BLaER1 (cell line): ENCODE data around the gene SEMA3F.

Source experiments
- H3K27ac ChIP-seq: shearing (Covaris generic); formaldehyde crosslinking; 2 replicates; pipeline ENCODE4 v1.8.1; 2022
- H3K27me3 ChIP-seq: shearing (Covaris generic); formaldehyde crosslinking; 2 replicates; pipeline ENCODE4 v1.8.1; 2022
- H3K36me3 ChIP-seq: shearing (Covaris generic); formaldehyde crosslinking; 2 replicates; pipeline ENCODE4 v1.8.1; 2022
- H3K4me1 ChIP-seq: shearing (Covaris generic); formaldehyde crosslinking; 2 replicates; pipeline ENCODE4 v1.8.1; 2022
- H3K4me2 ChIP-seq: shearing (Covaris generic); formaldehyde crosslinking; 2 replicates; pipeline ENCODE4 v1.8.1; 2022
- H3K4me3 ChIP-seq: shearing (Covaris generic); formaldehyde crosslinking; 2 replicates; pipeline ENCODE4 v1.8.1; 2022
- H3K9ac ChIP-seq: shearing (Covaris generic); formaldehyde crosslinking; 2 replicates; pipeline ENCODE4 v1.8.1; 2022
- H3K9me3 ChIP-seq: shearing (Covaris generic); formaldehyde crosslinking; 2 replicates; pipeline ENCODE4 v1.8.1; 2022
- H4K20me1 ChIP-seq: shearing (Covaris generic); formaldehyde crosslinking; 2 replicates; pipeline ENCODE4 v1.8.1; 2022
- Cebpa-rat ChIP-seq: shearing (Covaris generic); IDR thresholded peaks from 2 replicates; pipeline ENCODE4 v1.8.1; 2022

Gene SEMA3F

GRCh38 chr3:50122661-50123391 is 32.3 kb upstream of the SEMA3F start:
- H3K27ac ChIP-seq: no peak overlapping the region
- H3K4me2 ChIP-seq: peak overlapping the region; percentile 39
- 0 out of 2 replicates have a peak overlapping the region, but pooled peaks have one; percentile 15 for H3K9ac ChIP-seq
- no peak for TF ChIP-seq Cebpa-rat
- H3K27me3 ChIP-seq: no peaks in the 10 kb centered on the region
- H3K4me1 ChIP-seq: peaks cover 35% of the 10 kb centered on the region
- H3K4me3 ChIP-seq: no peak overlapping the region
- H3K36me3 ChIP-seq: peaks cover 51% of the 10 kb centered on the region
- no peaks in the 10 kb centered on the region for H3K9me3 ChIP-seq
- peaks cover 56% of the 10 kb centered on the region for H4K20me1 ChIP-seq

- Histone ChIP-seq H3K4me2 (peak overlapping the region; percentile 39), H3K27me3 (no peaks in the 10 kb centered on the region), H3K9me3 (no peaks in the 10 kb centered on the region), H3K4me3 (no peak overlapping the region), H3K36me3 (peaks cover 44% of the 10 kb centered on the region), H3K4me1 (peaks cover 35% of the 10 kb centered on the region), H3K9ac (peak overlapping the region; percentile 15; the same call in 1 of the 2 replicates), H3K27ac (no peak overlapping the region), H4K20me1 (peaks cover 49% of the 10 kb centered on the region)
- TF ChIP-seq Cebpa-rat: no peak
Measured at GRCh38 chr3:50123394-50124051, 31.6 kb upstream of the SEMA3F start.

GRCh38 chr3:50124052-50124799 is 30.9 kb upstream of the SEMA3F start:
- H3K9ac ChIP-seq: peak overlapping the region; percentile 15; the same call in 1 of the 2 replicates
- H3K4me2 ChIP-seq: peak overlapping the region; percentile 39; the same call in 1 of the 2 replicates
- no peaks in the 10 kb centered on the region for H3K9me3 ChIP-seq
- H4K20me1 ChIP-seq: peaks cover 42% of the 10 kb centered on the region
- H3K4me3 ChIP-seq: no peak overlapping the region
- peaks cover 37% of the 10 kb centered on the region for H3K36me3 ChIP-seq
- TF ChIP-seq Cebpa-rat: no peak
- no peak overlapping the region for H3K27ac ChIP-seq
- H3K4me1 ChIP-seq: peaks cover 35% of the 10 kb centered on the region
- no peaks in the 10 kb centered on the region for H3K27me3 ChIP-seq

GRCh38 chr3:50124800-50125178 is 30.3 kb upstream of the SEMA3F start:
- no peak overlapping the region for H3K4me2 ChIP-seq
- no peak overlapping the region for H3K9ac ChIP-seq
- TF ChIP-seq Cebpa-rat: no peak

GRCh38 chr3:50125541-50126286 is 29.4 kb upstream of the SEMA3F start:
- no peak overlapping the region for H3K9ac ChIP-seq
- H4K20me1 ChIP-seq: peaks cover 27% of the 10 kb centered on the region
- H3K36me3 ChIP-seq: peaks cover 22% of the 10 kb centered on the region
- no peak for TF ChIP-seq Cebpa-rat
- no peak overlapping the region for H3K27ac ChIP-seq
- H3K9me3 ChIP-seq: no peaks in the 10 kb centered on the region
- H3K4me2 ChIP-seq: 0 out of 2 replicates have a peak overlapping the region, but pooled peaks have one; percentile 12
- peaks cover 35% of the 10 kb centered on the region for H3K4me1 ChIP-seq
- no peaks in the 10 kb centered on the region for H3K27me3 ChIP-seq
- no peak overlapping the region for H3K4me3 ChIP-seq

More at GRCh38 chr3:50124800-50125178, 30.3 kb upstream of the SEMA3F start:
- Histone ChIP-seq H3K27ac (no peak overlapping the region), H3K9me3 (no peaks in the 10 kb centered on the region), H3K4me1 (peaks cover 35% of the 10 kb centered on the region), H3K27me3 (no peaks in the 10 kb centered on the region), H3K36me3 (peaks cover 31% of the 10 kb centered on the region), H4K20me1 (peaks cover 36% of the 10 kb centered on the region), H3K4me3 (no peak overlapping the region)

GRCh38 chr3:50126287-50127211 is 28.6 kb upstream of the SEMA3F start:
- Histone ChIP-seq H3K4me1 (peaks cover 30% of the 10 kb centered on the region), H3K36me3 (peaks cover 15% of the 10 kb centered on the region), H3K27me3 (no peaks in the 10 kb centered on the region), H3K4me2 (no peak overlapping the region), H4K20me1 (peaks cover 19% of the 10 kb centered on the region), H3K27ac (no peak overlapping the region), H3K9me3 (no peaks in the 10 kb centered on the region), H3K9ac (no peak overlapping the region), H3K4me3 (no peak overlapping the region)
- no peak for TF ChIP-seq Cebpa-rat

- Histone ChIP-seq H3K27me3 (no peaks in the 10 kb centered on the region), H3K9ac (no peak overlapping the region), H3K36me3 (peaks cover 10% of the 10 kb centered on the region), H3K4me2 (no peak overlapping the region), H3K4me1 (peaks cover 24% of the 10 kb centered on the region), H3K9me3 (no peaks in the 10 kb centered on the region), H3K4me3 (no peak overlapping the region), H4K20me1 (peaks cover 11% of the 10 kb centered on the region), H3K27ac (no peak overlapping the region)
- no peak for TF ChIP-seq Cebpa-rat
Measured at GRCh38 chr3:50127251-50127691, 27.9 kb upstream of the SEMA3F start.

- H4K20me1 ChIP-seq: peaks cover 4% of the 10 kb centered on the region; the same call in 1 of the 2 replicates
- no peak overlapping the region for H3K4me2 ChIP-seq
- no peaks in the 10 kb centered on the region for H3K27me3 ChIP-seq
- peaks cover 21% of the 10 kb centered on the region for H3K4me1 ChIP-seq
- no peak overlapping the region for H3K27ac ChIP-seq
- no peak for TF ChIP-seq Cebpa-rat
- H3K36me3 ChIP-seq: peaks cover 3% of the 10 kb centered on the region
- no peaks in the 10 kb centered on the region for H3K9me3 ChIP-seq
- H3K9ac ChIP-seq: no peak overlapping the region
- H3K4me3 ChIP-seq: no peak overlapping the region
Measured at GRCh38 chr3:50128001-50128400, 27.1 kb upstream of the SEMA3F start.
